CD14-positive monocyte (primary cell): ENCODE data around the gene IL18BP. TPM values are rescaled to one million over a fixed set of nuclear protein-coding genes. Genes with fewer than 3 reads are reported as not detected.
A peak's percentile ranks its signal among the peaks of the same experiment; 100 is the strongest.

Source experiments
- DNase-seq, 3 donors: peaks; one replicate each; pipeline ENCODE4 v3.0.0-alpha.2; 2011 to 2022
- H2AFZ ChIP-seq: 2 replicates; pipeline ENCODE4 v1.6.0; 2012; ENCODE audit warnings: mild to moderate bottlenecking, low read depth, low read length, inconsistent platforms; ENCODE audit not compliant: insufficient read depth, poor library complexity, severe bottlenecking
- H3K27ac ChIP-seq, 2 donors: 1 replicate in 1 of 2; 2 replicates in 1 of 2; pipeline ENCODE4 v1.5.1; 2012 to 2013; ENCODE audit warnings: low read length in 2 of 2, control low read depth in 1 of 2, inconsistent platforms in 1 of 2, low read depth in 1 of 2, mild to moderate bottlenecking in 1 of 2
- H3K27me3 ChIP-seq, 2 donors: one replicate each; pipeline versions ENCODE4 v1.6.0 to v1.6.1; 2011 to 2013; ENCODE audit warnings: low read length in 2 of 2; ENCODE audit not compliant: control insufficient read depth in 2 of 2, insufficient read depth in 2 of 2
- H3K36me3 ChIP-seq, 2 donors: replicated peaks in 1 of 2; 1 replicate in 1 of 2; 2 replicates in 1 of 2; pipeline versions ENCODE4 v1.5.1 to v1.6.1; 2012 to 2013; ENCODE audit warnings: low read length in 2 of 2, control low read depth in 1 of 2, inconsistent platforms in 1 of 2, mild to moderate bottlenecking in 1 of 2; ENCODE audit not compliant: insufficient read depth in 2 of 2, control insufficient read depth in 1 of 2
- H3K4me1 ChIP-seq, 2 donors: 1 replicate in 1 of 2; 2 replicates in 1 of 2; pipeline versions ENCODE4 v1.5.1 to v1.6.1; 2012 to 2013; ENCODE audit warnings: low read length in 2 of 2, control low read depth in 1 of 2, inconsistent platforms in 1 of 2, mild to moderate bottlenecking in 1 of 2, moderate library complexity in 1 of 2; ENCODE audit not compliant: insufficient read depth in 2 of 2, control insufficient read depth in 1 of 2
- H3K4me2 ChIP-seq: replicated peaks from 2 replicates; pipeline ENCODE3; 2012; ENCODE audit warnings: low read length, moderate library complexity, mild to moderate bottlenecking; ENCODE audit not compliant: poor library complexity, severe bottlenecking; ENCODE audit errors: extremely low read depth
- H3K4me3 ChIP-seq, 3 experiments: fragments of 200-600 bp in 1 of 3; sonication (generic) in 1 of 3; replicated peaks in 1 of 3; 1 replicate in 2 of 3; 2 replicates in 1 of 3; pipeline ENCODE4 v1.5.1; 2011 to 2013; ENCODE audit warnings: low read length in 3 of 3, mild to moderate bottlenecking in 3 of 3, control low read depth in 2 of 3, low read depth in 2 of 3, inconsistent platforms in 1 of 3, moderate library complexity in 1 of 3
- H3K79me2 ChIP-seq: 2 replicates; pipeline ENCODE4 v1.6.0; 2012; ENCODE audit warnings: mild to moderate bottlenecking, control low read depth, inconsistent platforms, low read length, moderate library complexity; ENCODE audit not compliant: insufficient read depth
- H3K9ac ChIP-seq: 2 replicates; pipeline ENCODE4 v1.6.0; 2017; ENCODE audit warnings: low read length, mild to moderate bottlenecking; ENCODE audit not compliant: insufficient read depth, poor library complexity, severe bottlenecking
- H3K9me3 ChIP-seq, 2 donors: replicated peaks in 1 of 2; 1 replicate in 1 of 2; 2 replicates in 1 of 2; pipeline versions ENCODE4 v1.5.1 to v1.6.1; 2012 to 2013; ENCODE audit warnings: low read length in 2 of 2, control low read depth in 1 of 2; ENCODE audit not compliant: control insufficient read depth in 1 of 2, insufficient read depth in 1 of 2
- H4K20me1 ChIP-seq: 2 replicates; pipeline ENCODE4 v1.6.0; 2012; ENCODE audit warnings: mild to moderate bottlenecking, low read length, control low read depth, moderate library complexity; ENCODE audit not compliant: insufficient read depth
- H3K27ac Mint-ChIP-seq, 7 donors: one replicate each; pipeline ENCODE4 v1.8.0; 2020; ENCODE audit warnings: mild to moderate bottlenecking in 7 of 7, mixed read lengths in 7 of 7, moderate library complexity in 6 of 7, inconsistent platforms in 2 of 7
- H3K27me3 Mint-ChIP-seq, 3 donors: one replicate each; pipeline ENCODE4 v1.8.0; 2021 to 2022; ENCODE audit warnings: low read depth in 3 of 3, mild to moderate bottlenecking in 3 of 3, mixed read lengths in 3 of 3, moderate library complexity in 3 of 3, inconsistent platforms in 1 of 3
- H3K36me3 Mint-ChIP-seq, 2 donors: one replicate each; pipeline ENCODE4 v1.8.0; 2020; ENCODE audit warnings: mixed read lengths in 2 of 2, inconsistent platforms in 1 of 2, mild to moderate bottlenecking in 1 of 2
- H3K4me1 Mint-ChIP-seq: one replicate; pipeline ENCODE4 v1.8.0; 2020; ENCODE audit warnings: mild to moderate bottlenecking, mixed read lengths
- H3K4me3 Mint-ChIP-seq, 2 donors: one replicate each; pipeline ENCODE4 v1.8.0; 2020; ENCODE audit warnings: mild to moderate bottlenecking in 2 of 2, mixed read lengths in 2 of 2, moderate library complexity in 1 of 2
- H3K9me3 Mint-ChIP-seq, 7 donors: one replicate each; pipeline ENCODE4 v1.8.0; 2020 to 2022; ENCODE audit warnings: mixed read lengths in 7 of 7, mild to moderate bottlenecking in 6 of 7, moderate library complexity in 6 of 7, inconsistent platforms in 2 of 7
- CTCF ChIP-seq: fragments of 200-600 bp; IDR thresholded peaks from one replicate; pipeline ENCODE4 v1.8.0; 2022; ENCODE audit warnings: antibody characterized with exemption, mild to moderate bottlenecking
- WGBS: methylation state at CpG from one replicate; pipeline ENCODE4 v1.1.5; 2013; ENCODE audit warnings: missing lambda C conversion rate; ENCODE audit not compliant: insufficient coverage; 5-methylcytosine and 5-hydroxymethylcytosine counted together
- intact Hi-C, 2 donors: fragments of 100-400 bp; cut with micrococcal nuclease; formaldehyde crosslinking; loops; one replicate each; pipeline versions ENCODE4 v1.15.0 to v1.15.1; 2023
- polyA plus RNA-seq, 3 donors: library from polyadenylated mRNA; depleted of rRNA in 1 of 3; unstranded in 2 of 3; stranded (reverse) in 1 of 3; fragments of 300-500 nt in 2 of 3; fragments of >200 nt in 1 of 3; fragmentation: Illumina TruSeq in 2 of 3; gene quantifications; 1 replicate in 2 of 3; 2 replicates in 1 of 3; pipeline ENCODE4 v1.2.3, GENCODE V29; 2012 to 2021

IL18BP gene
- polyA plus RNA-seq, 3 donors: 7.4 to 32.3 (median 8.3) TPM

GRCh38 chr11:72023335-72023734 lies 24.6 kb downstream of the IL18BP start:
- H3K27me3 ChIP-seq: no peaks in the 10 kb centered on the region
- H3K27ac Mint-ChIP-seq: peak overlapping the region in 5 of 7 donors; percentile 6 to 52 (median 31)
- intact Hi-C loops: no loop called here
- peaks cover 32% of the 10 kb centered on the region for H4K20me1 ChIP-seq
- no peak overlapping the region for H3K4me2 ChIP-seq
- peaks cover 89 to 97% of the 10 kb centered on the region in 2 donors for H3K36me3 ChIP-seq
- H2AFZ ChIP-seq: no peak overlapping the region
- H3K4me3 Mint-ChIP-seq: no peak overlapping the region
- H3K9me3 ChIP-seq: no peaks in the 10 kb centered on the region
- H3K4me3 ChIP-seq: no peak overlapping the region
- DNase-seq: no peak
- 100% methylated on average over 1 of the region's 4 CpGs for WGBS
- no peak overlapping the region for H3K9ac ChIP-seq
- no peaks in the 10 kb centered on the region for H3K4me1 ChIP-seq
- peaks cover 40% of the 10 kb centered on the region for H3K79me2 ChIP-seq
- no peaks in the 10 kb centered on the region for H3K27me3 Mint-ChIP-seq
- peaks cover 88 to 91% of the 10 kb centered on the region in 2 donors for H3K36me3 Mint-ChIP-seq
- H3K4me1 Mint-ChIP-seq: peaks cover 6% of the 10 kb centered on the region
- no peaks in the 10 kb centered on the region for H3K9me3 Mint-ChIP-seq
- peak overlapping the region in 1 of 2 donors; percentile 18 for H3K27ac ChIP-seq
- no peak for TF ChIP-seq CTCF

GRCh38 chr11:72024069-72024754 lies 25.5 kb downstream of the IL18BP start:
- H3K4me2 ChIP-seq: no peak overlapping the region
- peaks cover 87 to 97% of the 10 kb centered on the region in 2 donors for H3K36me3 ChIP-seq
- no peak overlapping the region for H3K9ac ChIP-seq
- no peak for TF ChIP-seq CTCF
- Mint-ChIP-seq H3K27ac (peak overlapping the region in 4 of 7 donors; percentile 23 to 77 (median 68)), H3K4me3 (no peak overlapping the region), H3K27me3 (no peaks in the 10 kb centered on the region), H3K36me3 (peaks cover 87 to 88% of the 10 kb centered on the region in 2 donors), H3K9me3 (no peaks in the 10 kb centered on the region), H3K4me1 (peaks cover 9% of the 10 kb centered on the region)
- H3K79me2 ChIP-seq: peaks cover 47% of the 10 kb centered on the region
- H3K9me3 ChIP-seq: no peaks in the 10 kb centered on the region
- H3K27ac ChIP-seq: peak overlapping the region in 1 of 2 donors; percentile 18
- H4K20me1 ChIP-seq: peaks cover 41% of the 10 kb centered on the region
- intact Hi-C loops: loop anchor here in 1 of 2 donors (2.0 kb wide), 2 partner anchors 121 to 159 kb away; no protein-coding TSS in a partner anchor
- no peaks in the 10 kb centered on the region for H3K4me1 ChIP-seq
- DNase-seq: no peak
- H3K4me3 ChIP-seq: no peak overlapping the region
- H2AFZ ChIP-seq: no peak overlapping the region
- WGBS: 100% methylated on average over 1 of the region's 5 CpGs
- H3K27me3 ChIP-seq: no peaks in the 10 kb centered on the region
